GM04504 (cell line): ENCODE measurements around the gene NLGN4X.
A peak's percentile ranks its signal among the peaks of the same experiment; 100 is the strongest.

ENCODE experiments used
- DNase-seq: peaks from one replicate; pipeline ENCODE4 v3.0.0-alpha.2; 2012; ENCODE audit warnings: low read depth

NLGN4X gene

DNA sequence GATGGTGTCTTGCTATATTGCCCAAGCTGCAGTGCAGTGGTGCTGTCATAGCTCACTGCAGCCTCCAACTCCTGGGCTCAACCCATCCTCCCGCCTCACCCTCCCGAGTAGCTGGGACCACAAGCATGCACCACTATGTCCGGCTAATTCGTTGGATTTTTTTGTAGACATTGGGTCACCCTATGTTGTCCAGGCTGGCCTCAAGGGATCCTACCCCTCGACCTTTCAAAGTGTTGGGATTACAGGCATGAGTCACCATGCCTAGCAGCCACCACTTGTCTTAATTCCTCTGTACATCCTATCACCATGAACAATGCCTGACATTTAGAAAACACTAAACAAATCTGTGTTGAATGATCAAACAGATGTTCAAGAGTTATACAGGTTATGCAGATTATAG is 76.7 kb downstream of the NLGN4X start:
- DNase-seq = no peak

DNA sequence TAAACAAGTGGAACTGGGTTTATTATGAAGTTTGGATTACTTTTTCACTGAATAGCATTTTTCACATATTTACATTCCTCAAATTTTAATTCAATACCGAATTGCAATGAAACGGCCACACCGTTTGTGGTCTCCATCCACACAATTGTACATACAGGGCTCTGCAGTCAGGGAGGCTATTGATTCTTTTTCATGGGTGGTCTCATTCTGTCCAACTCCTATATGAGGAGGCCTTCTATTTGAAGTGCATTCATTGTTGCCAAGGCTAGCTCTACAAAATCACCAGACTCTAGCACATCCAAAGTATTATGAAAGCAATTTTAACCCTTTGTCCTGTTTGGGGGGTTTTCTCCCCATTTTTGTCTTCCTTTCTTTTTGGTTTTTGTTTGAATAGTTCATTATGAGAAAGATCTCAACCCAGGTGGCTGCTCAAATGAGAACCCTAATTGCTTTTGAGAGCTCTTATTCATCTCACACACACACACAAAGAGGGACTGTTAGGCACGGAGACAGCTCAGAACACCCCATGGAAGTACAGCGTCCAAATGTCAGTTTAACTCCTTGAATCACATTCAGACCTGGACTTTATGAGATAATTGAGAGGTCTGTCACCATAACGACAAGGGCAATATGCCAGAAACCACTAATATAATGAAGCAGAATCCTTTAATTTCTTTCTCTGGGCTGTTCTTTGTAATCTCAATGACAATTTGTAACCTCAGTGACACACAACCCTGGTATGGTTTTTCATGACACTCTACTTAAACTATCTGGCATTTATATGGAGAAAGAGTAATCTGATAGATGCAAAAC is 79.4 kb downstream of the NLGN4X start:
- no peak for DNase-seq

GRCh38 chrX:6134255-6134654 is 94.4 kb downstream of the NLGN4X start:
- no peak for DNase-seq

DNA sequence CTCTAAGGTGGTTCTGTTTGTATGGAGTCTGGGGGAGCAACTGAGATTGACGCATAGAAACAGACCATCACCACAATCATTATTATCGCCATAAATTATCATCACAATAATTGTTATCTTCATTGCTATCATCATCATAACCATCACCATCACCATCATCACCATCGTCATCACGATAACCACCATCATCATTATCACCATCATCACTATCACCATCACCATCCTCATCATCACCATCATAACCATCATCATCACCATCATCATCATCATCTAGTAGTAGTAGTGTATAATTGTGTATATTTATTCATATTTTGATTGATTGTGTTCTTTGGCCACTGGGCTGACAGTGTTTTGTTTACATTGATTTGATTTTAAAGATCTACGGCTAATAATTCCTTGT is 95.7 kb downstream of the NLGN4X start:
- no peak for DNase-seq

GRCh38 chrX:6131287-6131686 is 97.4 kb downstream of the NLGN4X start:
- DNase-seq = no peak

DNA sequence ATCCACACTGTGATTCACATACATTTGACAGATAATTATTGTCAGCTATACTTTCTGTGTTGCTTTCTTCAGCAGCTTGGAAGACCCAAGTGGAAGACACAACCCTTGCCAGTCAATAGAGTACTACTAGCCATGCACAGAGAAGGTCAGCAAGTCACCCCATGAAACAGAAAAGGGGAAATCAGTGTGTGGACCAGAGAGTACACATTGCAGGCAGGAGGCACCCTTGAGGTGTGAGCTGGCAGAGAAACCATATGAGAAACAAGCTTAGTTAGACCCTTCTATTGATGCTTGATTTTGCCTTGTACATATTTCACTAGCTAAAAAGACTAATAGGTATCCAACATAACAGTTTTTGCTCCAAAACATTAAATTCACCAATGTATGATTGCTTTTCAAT is 99.5 kb downstream of the NLGN4X start:
- no peak for DNase-seq

GRCh38 chrX:6120329-6120728 is 108.3 kb downstream of the NLGN4X start:
- no peak for DNase-seq

- no peak for DNase-seq
Observed at GRCh38 chrX:6095469-6095868, 133.2 kb downstream of the NLGN4X start.

DNA sequence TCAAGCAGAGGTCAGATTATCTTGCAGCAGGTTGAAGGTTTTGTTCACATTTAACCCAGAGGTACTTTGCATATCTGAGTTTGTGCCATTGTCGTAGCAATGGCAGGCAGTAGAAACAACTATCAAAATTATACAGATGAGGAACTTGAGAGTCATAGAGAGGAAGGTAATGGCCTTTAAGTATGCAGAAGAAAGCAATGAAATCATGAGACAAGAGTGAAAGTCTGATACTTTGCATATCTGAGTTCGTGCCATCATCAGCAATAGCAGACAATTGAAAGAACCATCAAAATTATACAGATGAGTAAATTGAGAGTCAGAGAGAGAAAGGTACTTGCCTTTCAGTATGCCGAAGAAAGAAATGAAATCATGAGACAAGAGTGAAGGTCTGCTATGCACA is 154.1 kb downstream of the NLGN4X start:
- DNase-seq = no peak

GRCh38 chrX:6071731-6072130 is 156.9 kb downstream of the NLGN4X start:
- no peak for DNase-seq

GRCh38 chrX:6067600-6067999 is 161.1 kb downstream of the NLGN4X start:
- DNase-seq = no peak

DNA sequence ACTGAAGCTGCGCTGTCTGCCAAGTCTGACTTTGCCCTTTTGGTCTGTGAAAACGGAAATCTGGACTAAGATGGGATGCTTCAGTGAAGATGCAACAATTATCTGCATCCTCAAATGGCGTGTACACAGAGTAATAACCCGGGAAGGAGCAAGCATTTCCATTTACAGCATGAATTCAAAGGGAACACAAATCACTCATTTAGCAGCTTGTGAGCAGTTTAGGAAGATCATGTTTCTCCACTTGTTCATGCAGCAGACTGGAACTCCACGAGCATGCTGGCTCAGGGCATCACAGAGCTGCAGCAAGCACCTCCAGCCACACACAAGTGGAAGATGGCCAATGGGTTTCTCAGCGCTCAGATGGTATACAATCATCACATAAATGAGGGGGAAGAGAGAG is 175.5 kb downstream of the NLGN4X start:
- no peak for DNase-seq

GRCh38 chrX:6052111-6052745 is 176.4 kb downstream of the NLGN4X start:
- DNase-seq = no peak

GRCh38 chrX:6049132-6049531 is 179.5 kb downstream of the NLGN4X start:
- no peak for DNase-seq

DNA sequence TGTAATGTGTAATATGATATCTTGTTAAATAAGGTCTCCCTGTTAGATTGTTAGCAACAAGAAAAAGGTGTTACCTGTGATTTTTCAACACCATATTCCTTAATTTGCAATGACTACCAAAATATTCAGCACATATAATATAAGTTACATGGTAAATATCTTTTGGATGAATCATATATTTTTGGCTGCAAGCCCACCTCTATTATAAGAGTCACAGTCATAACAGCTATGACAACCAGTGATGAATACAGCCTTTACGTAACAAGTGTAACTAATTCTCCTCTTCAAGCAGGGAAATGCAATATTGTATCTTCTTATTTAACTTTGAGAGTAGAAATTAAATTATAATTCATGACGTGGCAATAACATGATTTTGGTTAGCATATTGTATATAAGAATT is 187.0 kb downstream of the NLGN4X start:
- DNase-seq = no peak

DNA sequence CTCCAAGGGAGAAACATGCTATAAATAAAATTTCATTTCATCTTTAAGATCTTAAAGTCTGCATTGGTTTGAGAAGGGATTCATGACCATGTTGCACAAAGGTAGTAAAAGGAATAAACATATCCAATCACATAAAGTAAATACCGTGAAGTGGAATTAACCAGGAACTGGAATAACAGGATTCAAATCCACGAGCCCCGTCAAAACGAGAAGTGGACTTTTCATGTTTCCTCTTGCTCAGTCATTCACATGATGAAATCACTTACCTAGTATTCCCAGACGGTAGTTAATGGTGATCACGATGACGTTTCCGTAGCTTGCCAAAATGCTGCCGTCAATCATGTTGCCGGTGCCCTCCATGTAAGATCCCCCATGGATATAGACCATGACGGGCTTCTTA is 199.7 kb downstream of the NLGN4X start:
- DNase-seq = no peak

DNA sequence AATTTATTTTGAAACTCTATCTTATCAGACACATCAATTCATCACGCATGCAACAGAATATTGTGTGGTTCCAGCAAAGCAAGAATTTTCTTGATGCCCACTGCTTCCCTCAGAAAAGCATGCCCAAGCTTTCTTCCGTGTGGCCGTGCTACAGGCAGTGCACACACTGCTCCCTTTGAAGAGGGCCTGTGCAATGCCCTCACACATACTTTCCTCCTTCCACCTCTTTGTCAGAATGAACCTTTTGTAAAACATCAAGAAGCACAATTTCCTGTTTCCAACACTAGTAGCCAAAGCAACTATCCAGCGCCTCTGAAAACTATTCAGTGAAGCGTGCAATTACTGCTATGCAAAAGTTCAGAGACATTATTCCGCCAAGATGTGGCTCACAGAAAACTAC is 201.7 kb downstream of the NLGN4X start:
- DNase-seq = no peak

GRCh38 chrX:6026429-6026828 is 202.2 kb downstream of the NLGN4X start:
- no peak for DNase-seq

DNA sequence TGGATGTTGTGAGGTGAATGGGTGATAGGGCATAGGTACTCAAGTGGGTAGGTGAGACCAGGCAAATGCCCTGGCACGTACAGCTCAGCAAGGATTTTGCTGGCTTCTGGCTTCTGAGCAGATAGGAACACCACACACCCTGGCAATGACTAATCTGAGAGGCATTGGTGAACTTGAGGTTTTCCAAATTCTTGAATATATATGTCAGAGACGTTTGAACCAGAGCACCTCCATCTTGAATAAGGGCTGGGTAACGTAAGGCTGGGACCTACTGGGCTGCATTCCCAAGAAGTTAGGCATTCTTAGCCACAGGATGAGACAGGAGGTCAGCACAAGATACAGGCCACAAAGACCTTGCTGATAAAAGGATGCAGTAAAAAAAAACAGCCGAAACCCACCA is 204.5 kb downstream of the NLGN4X start:
- no peak for DNase-seq

GRCh38 chrX:6021316-6022091 is 207.2 kb downstream of the NLGN4X start:
- DNase-seq = peak; percentile 0

DNA sequence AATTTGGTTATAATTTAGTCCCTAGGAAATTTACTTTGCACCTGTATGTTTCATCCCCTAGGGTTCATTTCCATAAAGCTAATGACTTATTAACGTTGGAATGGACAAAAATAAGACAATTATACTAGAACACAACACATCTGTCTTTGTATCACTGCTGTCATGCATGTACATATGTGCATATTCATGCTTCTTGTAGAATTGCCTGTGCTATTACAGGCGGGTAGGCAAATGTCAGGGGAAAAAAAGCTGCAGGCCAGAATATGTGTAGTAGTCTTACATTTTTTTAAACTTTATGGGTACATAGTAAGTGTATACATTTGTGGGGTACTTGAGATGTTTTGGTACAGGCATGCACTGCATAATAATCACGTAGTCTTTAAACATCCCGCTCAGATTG is 209.6 kb downstream of the NLGN4X start:
- no peak for DNase-seq

- no peak for DNase-seq
Observed at GRCh38 chrX:6015423-6015822, 213.2 kb downstream of the NLGN4X start.

GRCh38 chrX:6012357-6012756 is 216.3 kb downstream of the NLGN4X start:
- DNase-seq = no peak
